ENCODE data around the gene ADAM12. TPM values are rescaled to one million over a fixed set of nuclear protein-coding genes. Genes with fewer than 3 reads are reported as not detected.

The ADAM12 gene
- total and polyA plus RNA-seq, 10 donors: 0.51 to 7.0 (median 1.0) TPM

- Histone ChIP-seq H3K36me3 (no peaks in the 10 kb centered on the region), H3K4me3 (no peak overlapping the region), H3K27me3 (replicated peaks in 1 of 7) (peaks cover 0 to 5% (median 0%) of the 10 kb centered on the region in 7 donors), H3K27ac (no peak overlapping the region), H3K9me3 (peaks cover 0 to 17% (median 0%) of the 10 kb centered on the region in 8 donors), H3K4me1 (no peaks in the 10 kb centered on the region)
- no peak for DNase-seq
- intact Hi-C loops (cut with DNase I; ENCODE audit: low total_unique reads): no loop called here
- 79 to 86% (median 80%) methylated on average over 2 of the region's 2 CpGs for WGBS, 5 donors
- TF ChIP-seq, protein P1, sequence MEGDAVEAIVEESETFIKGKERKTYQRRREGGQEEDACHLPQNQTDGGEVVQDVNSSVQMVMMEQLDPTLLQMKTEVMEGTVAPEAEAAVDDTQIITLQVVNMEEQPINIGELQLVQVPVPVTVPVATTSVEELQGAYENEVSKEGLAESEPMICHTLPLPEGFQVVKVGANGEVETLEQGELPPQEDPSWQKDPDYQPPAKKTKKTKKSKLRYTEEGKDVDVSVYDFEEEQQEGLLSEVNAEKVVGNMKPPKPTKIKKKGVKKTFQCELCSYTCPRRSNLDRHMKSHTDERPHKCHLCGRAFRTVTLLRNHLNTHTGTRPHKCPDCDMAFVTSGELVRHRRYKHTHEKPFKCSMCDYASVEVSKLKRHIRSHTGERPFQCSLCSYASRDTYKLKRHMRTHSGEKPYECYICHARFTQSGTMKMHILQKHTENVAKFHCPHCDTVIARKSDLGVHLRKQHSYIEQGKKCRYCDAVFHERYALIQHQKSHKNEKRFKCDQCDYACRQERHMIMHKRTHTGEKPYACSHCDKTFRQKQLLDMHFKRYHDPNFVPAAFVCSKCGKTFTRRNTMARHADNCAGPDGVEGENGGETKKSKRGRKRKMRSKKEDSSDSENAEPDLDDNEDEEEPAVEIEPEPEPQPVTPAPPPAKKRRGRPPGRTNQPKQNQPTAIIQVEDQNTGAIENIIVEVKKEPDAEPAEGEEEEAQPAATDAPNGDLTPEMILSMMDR (IDR thresholded peaks at IDR 0.05 in 8 of 11, conservative IDR thresholded peaks at IDR 0.05 in 3 of 11): no peak
- TF ChIP-seq POLR2A (IDR thresholded peaks at IDR 0.05): no peak
- TF ChIP-seq POLR2AphosphoS5 (IDR thresholded peaks at IDR 0.05): no peak
Observed at GRCh38 chr10:126376956-126377355, 11.3 kb downstream of the ADAM12 start.

GRCh38 chr10:126375926-126376554 lies 12.2 kb downstream of the ADAM12 start:
- H3K27ac ChIP-seq: no peak overlapping the region
- TF ChIP-seq, protein P1 (IDR thresholded peaks at IDR 0.05 in 8 of 11, conservative IDR thresholded peaks at IDR 0.05 in 3 of 11): no peak
- TF ChIP-seq POLR2AphosphoS5 (IDR thresholded peaks at IDR 0.05) (no peak), POLR2A (IDR thresholded peaks at IDR 0.05) (no peak)
- peaks cover 0 to 17% (median 0%) of the 10 kb centered on the region in 8 donors for H3K9me3 ChIP-seq
- H3K4me3 ChIP-seq: no peak overlapping the region
- intact Hi-C loops (cut with DNase I; ENCODE audit: low total_unique reads): no loop called here
- no peaks in the 10 kb centered on the region for H3K4me1 ChIP-seq
- 79 to 100% (median 88%) methylated on average over 1 of the region's 1 CpG for WGBS, 5 donors
- DNase-seq: no peak
- H3K36me3 ChIP-seq: no peaks in the 10 kb centered on the region
- no peaks in the 10 kb centered on the region for H3K27me3 ChIP-seq (replicated peaks in 1 of 7)

GRCh38 chr10:126375299-126375698 lies 13.0 kb downstream of the ADAM12 start:
- H3K27ac ChIP-seq: no peak overlapping the region
- peaks cover 0 to 17% (median 0%) of the 10 kb centered on the region in 8 donors for H3K9me3 ChIP-seq
- no peak overlapping the region for H3K4me3 ChIP-seq
- H3K27me3 ChIP-seq (replicated peaks in 1 of 7): no peaks in the 10 kb centered on the region
- no peak for DNase-seq
- intact Hi-C loops (cut with DNase I; ENCODE audit: low total_unique reads): no loop called here
- no peaks in the 10 kb centered on the region for H3K4me1 ChIP-seq
- H3K36me3 ChIP-seq: no peaks in the 10 kb centered on the region
- TF ChIP-seq POLR2AphosphoS5 (IDR thresholded peaks at IDR 0.05) (no peak), POLR2A (IDR thresholded peaks at IDR 0.05) (no peak)
- TF ChIP-seq, protein P1 (IDR thresholded peaks at IDR 0.05 in 8 of 11, conservative IDR thresholded peaks at IDR 0.05 in 3 of 11): no peak

DNA sequence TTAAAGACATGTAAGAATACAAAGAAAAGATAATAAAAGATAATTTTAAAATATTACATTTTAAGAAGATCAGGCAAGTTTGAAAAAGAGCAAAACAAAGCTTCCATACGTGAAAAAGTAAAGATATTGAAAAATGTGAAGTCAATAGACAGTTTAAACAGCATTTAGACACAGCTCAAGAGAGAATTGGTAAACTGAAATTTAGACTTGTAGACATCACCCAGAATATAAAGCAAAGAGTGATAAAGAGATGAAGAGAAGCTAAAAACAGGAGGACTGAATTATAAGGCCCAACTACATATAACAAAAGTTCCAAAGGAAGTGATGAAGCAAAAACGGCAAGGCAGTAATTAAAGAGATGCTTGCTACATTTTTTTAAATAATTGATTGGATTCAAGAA lies 13.8 kb downstream of the ADAM12 start:
- H3K36me3 ChIP-seq: no peaks in the 10 kb centered on the region
- 76 to 87% (median 79%) methylated on average over 2 of the region's 2 CpGs for WGBS, 5 donors
- H3K4me3 ChIP-seq: no peak overlapping the region
- intact Hi-C loops (cut with DNase I; ENCODE audit: low total_unique reads): no loop called here
- no peaks in the 10 kb centered on the region for H3K27me3 ChIP-seq (replicated peaks in 1 of 7)
- no peak for DNase-seq
- no peak overlapping the region for H3K27ac ChIP-seq
- peaks cover 0 to 17% (median 0%) of the 10 kb centered on the region in 8 donors for H3K9me3 ChIP-seq
- TF ChIP-seq POLR2AphosphoS5 (IDR thresholded peaks at IDR 0.05) (no peak), POLR2A (IDR thresholded peaks at IDR 0.05) (no peak)
- TF ChIP-seq, protein P1 (IDR thresholded peaks at IDR 0.05 in 8 of 11, conservative IDR thresholded peaks at IDR 0.05 in 3 of 11): no peak
- no peaks in the 10 kb centered on the region for H3K4me1 ChIP-seq

Data from spleen (tissue), 11 donors.